NCI-H2107 treated with DMSO at 0.1 percent for 48 hours (cell line): ENCODE measurements around the gene CYP1B1.
"Not testable (repeated sequence)": the region's sequence is repeated elsewhere in the genome, so short reads cannot be mapped to it uniquely, and the experiment has no call there.

Experiments
- DNase-seq: peaks from one replicate; lab custom pipeline; 2025; ENCODE audit not compliant: unreplicated experiment; lab: John Stamatoyannopoulos, UW

Gene CYP1B1

DNA sequence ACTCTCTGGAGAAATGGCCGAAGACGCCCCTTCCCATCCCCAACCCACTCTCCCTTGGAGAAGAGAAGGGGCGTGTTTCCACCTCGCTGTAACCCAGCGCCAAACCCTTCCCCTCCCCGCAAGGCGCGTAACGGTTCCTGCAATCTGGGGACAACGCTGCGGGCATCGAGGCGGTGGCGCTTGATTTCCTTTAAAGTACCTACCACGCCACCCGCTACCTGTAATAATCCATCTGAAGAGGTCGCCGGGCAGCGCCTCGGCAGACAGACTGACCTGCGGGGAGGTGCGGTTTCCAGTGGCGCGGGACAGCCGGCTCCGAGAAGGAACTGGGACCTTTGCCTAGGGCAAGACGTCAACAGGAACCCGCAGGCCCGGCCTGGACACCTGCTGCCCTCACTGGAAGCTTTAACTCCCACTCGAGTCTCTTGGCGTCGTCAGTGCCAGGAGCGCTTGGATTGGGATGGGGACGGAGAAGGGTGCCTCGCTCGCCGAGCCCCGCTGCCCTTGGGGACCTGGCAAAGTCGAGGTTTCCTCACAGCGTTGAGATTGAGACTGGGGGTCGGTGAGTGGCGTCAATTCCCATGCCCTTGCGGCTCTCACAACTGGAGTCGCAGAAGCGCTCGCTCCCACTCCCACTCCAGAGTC, at the start of gene CYP1B1:
TSS of gene CYP1B1 (minus strand) at position 645 of the 645 bp plus-strand sequence. CDS start 763 bp downstream, outside the sequence.
- DNase-seq, result no peak

DNA sequence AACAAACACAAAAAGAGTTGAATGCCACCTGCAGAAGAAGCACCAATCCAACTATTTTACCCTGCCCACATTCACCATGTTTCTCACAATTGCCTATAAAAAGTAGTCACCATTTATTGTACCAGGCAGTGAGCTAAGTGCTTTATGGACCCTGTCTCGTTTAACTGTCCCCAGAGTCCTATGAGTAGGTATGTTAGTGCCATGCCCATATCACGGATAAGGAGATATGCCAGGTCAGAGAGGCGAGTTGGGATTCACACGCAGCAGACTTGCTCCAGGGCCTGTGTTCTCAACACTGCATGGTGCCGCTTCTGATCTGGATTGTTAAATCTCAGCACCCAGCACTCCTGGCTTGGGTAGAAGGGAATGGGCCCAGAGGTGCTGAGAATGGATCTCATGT, 49.1 kb upstream of the CYP1B1 start:
- DNase-seq, result no peak

DNA sequence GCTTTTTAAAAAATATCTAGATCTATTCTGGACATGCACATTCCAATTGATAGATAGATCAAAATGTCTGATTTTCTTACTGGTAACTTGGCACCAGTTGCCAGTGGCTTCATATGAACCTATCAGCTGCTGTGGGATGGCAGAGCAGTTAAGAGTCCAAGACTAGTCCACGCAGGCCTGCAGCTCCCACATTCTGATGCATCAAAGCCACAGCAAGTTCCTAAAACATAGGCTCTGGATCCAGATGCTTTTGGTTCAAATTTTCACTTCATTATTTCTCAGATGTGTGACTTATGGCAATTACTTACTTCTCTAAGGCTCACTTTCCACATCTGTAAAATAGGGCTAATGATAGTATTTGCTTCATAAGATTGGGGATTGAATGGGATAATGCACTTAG, 48.0 kb upstream of the CYP1B1 start:
- no peak for DNase-seq

DNA sequence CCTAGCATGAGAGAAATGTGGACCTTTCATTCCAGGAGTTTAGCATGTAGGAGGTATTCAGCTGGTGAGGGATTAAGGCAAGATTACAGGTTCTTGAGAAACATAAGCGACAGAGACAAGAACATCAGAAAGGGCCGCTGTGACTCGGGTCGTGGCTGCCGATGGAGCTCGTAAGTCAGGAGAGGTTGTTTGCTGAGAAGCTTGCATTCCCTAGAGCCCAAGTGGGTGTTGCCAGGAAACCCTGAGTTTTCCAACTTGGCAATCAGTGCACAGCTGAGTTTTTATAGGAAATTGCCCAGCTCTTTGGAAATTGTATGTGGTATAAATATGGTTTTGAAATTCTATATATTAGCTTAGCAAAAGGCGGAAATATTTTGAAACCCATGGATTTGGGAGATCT, 46.4 kb upstream of the CYP1B1 start:
- no peak for DNase-seq

DNA sequence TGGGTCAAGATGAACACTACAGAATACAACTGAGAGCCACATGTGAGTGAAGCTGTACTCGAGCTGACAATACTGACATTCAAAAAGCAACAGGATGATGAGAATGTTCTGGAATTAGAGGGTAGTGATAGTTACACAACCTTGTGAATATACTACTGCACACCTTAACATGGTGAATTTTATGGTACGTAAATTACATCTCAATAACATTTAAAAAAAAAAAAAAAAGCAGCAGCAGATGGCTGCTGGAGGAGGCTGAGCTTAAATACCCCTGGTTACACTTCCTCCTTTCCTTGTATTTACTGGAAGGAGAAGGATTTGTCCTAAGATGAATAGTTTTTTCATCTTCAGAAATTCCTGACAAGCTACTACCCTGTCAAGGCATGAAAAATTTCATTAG, 45.5 kb upstream of the CYP1B1 start:
- DNase-seq, result no peak

DNA sequence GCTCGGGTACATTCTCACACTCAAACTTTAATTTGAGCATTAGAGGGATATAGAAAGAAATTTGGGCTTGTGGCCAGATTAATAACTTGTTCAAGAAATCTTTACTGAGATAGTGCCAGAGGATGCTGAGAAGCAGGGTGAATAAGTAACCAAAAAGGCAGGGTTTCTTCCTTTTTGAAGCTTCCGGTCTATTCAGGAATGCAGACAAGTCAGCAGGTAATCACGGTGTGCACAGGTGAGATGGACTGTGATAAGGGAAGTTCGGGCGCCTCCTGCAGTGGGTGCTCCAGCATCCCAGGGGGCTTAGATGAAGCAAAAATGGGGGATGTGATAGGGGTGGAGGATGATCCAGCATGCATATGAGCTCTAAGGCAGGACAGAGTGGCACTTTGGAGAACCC, 44.9 kb upstream of the CYP1B1 start:
- DNase-seq, result no peak

DNA sequence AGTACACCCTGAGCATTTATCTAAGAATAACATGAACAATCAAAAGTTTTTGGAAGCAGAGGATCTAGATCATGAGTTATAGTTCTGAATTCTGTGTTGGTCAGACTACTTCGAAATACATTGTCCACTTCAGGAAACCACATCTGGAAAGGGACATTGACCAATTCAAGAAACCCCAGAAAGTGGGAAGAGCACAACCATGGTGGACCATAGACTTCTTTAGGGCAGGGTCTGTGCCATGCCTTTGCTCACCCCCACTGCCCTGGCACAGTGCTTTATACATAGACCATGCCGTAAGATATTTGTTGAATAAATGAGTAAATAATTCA, 44.3 kb upstream of the CYP1B1 start:
- DNase-seq, result no peak

DNA sequence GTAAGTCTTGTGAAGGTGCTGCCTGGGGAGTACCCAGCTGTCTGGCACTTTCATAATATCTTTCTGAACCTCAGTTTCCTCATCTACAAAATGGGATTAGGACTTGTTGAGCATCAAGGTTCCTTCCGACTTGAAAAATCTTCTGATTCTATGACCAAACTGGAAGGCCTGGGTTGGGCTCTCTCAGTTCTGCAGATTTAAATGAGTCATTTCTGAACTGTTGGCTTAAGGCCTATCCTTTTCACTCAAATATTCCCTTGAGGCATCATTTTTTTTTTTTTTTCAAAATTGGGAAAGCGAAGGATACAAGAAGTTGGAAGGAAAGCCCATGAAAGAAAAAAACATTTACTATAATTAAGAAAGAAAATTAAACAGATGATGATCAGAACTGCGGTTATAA, 40.8 kb upstream of the CYP1B1 start:
- no peak for DNase-seq

DNA sequence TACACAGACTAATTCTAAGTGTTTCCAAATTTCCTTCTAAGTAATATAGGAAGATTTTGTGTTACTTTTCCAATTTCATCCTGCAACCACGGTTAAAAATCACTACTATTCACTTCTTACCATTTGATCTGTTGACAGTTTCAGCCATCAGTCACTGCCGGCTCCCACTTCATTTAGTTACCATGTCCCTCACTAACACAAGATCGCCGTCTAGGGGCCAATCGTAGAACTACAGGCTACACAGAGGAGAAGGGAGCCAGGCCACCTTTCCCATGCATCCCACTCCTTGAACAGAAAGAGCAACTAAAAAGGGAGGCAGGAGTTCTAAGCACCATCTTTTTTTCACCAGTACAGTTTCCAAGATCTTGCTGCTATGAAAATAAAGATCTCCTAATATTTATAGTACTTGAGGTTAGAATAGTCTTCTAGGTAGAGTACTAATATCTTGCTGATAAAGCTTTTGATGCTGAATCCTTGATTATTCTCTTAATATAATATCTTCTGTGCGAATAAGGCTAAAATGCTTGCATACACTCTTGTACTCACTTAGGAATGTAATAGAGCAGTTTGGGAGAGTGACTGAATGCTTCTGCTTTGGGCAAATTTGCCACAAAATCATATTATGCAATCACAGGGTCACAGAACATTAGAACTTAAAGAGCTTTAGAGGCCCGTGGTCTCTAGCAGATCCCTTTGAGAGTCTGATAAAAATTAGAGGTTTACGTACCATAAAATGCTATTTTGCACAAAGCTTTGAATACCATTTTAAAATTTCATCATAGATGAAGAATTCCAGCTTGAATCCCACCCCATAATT, 39.5 kb upstream of the CYP1B1 start:
- peak; percentile 7 for DNase-seq

DNA sequence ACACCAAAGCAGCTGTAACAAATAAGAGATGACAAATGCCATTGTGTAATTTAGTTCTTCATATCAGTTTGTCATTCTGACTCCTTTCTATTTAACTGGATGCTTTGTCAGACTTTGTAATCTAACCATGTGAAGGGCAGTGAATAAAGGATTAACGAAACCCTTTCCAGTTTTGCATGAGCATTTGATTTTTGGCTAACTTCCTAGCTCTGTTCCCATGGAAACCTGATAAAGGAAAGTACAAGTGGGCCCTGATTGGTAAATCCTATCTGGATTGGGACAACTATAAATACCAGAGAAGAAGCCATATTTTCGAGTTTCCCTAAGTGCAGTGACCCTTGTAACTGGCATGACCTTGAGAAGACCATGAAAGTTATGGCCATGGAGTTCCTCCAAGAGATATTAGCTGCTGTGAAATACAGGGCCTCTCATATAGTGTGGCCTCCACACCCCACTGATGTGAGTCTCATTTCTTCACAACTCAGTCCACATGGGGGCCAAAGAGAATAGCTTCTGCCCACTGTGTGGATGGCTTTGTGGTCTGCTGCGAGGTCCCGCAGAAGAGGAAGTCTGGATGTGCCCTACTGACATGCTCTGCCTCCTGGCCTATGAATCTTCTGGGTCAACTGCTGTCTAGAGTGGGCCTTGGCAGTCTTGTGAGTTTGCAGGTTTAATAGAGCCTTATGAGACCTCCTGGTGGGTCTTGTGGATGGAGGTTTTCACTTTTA, 38.2 kb upstream of the CYP1B1 start:
- no peak for DNase-seq

DNA sequence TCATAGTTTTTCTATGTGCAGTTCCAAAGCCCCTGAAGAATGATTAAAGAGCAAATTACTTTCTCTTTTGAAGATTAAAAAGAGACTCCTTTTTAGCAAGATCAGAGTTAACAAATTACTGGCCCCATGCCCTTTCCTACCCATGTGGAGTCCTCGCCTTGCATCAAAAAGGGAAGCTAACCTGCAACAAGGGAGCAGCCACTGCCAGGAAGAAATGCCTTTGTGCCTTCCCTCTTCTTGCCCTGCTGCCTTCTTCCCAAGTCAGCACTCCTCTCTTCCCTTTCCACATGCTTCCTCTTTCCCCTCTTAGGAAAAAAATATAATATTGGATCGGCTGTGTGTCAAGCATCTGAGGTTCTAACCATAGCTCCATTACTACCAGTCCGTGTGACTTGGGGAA, 37.1 kb upstream of the CYP1B1 start:
- no peak for DNase-seq

DNA sequence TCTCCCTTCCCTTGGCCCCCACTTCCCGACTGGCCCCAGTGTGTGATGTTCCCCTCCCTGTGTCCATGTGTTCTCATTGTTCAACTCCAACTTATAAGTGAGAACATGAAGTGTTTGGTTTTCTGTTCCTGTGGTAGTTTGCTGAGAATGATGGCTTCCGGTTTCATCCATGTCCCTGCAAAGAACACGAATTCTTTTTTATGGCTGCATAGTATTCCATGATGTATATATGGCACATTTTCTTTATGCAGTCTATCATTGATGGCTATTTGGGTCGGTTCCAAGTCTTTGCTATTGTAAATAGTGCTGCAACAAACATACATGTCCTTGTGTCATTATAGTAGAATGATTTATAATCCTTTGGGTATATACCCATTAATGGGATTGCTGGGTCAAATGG, 35.4 kb upstream of the CYP1B1 start:
- DNase-seq, result not testable (repeated sequence)

DNA sequence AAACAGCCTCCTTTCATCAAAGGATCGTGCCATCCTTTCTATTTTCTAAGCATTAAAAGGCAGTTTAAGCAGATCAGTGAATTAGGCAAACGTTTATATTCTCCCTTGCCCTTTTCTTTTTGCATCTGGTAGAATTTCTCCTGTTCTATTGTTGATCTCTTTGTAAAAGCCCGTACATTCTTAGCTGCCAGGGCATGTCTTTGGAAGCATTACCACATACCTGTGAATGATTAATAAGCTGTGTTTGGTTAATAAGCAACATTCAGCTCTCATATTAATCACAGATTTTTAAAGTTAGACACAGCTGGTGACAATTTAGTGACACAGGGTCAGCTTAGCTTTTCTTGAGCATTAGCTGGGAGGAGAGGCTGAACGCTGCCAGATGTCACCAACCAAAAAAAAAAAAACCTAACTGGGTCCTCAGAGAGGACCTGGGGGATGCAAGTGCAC, 33.8 kb upstream of the CYP1B1 start:
- no peak for DNase-seq

DNA sequence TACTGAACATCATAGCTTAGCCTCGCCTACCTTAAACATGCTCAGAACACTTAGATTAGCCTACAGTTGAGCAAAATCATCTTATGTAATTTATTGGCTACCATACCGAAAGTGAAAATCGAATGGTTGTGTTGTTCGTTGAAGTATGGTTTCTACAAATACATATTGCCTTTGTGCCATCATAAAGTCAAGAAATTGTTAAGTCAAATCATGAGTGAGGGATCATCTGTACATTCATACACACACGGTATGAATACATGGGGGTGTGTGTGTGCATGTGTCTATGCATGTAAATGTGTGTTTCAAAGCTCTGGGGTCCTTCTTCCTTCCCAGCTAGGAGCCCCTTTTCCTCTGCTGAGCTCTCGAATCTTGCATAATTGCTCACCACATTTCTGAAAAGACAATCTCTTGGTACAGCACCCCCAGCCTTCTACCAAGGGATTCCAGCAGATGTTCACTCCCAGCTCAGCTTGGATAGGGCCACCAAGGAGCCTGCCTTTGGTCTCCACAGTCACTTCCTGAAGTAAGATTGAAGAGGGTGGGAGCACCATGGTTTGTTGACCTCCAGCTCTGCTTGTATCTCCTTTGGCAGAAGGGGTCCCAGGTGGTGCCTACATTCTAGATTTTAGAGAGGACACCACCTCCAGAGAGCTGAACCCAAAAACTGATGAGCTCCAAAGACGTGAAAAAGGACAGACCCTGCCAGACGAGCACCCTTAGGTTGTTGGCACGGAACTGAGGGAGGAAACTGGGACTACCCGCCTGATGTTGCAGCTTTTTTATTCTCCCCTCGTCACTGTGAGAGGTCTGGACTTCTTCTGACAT, 33.2 kb upstream of the CYP1B1 start:
- DNase-seq, result no peak

DNA sequence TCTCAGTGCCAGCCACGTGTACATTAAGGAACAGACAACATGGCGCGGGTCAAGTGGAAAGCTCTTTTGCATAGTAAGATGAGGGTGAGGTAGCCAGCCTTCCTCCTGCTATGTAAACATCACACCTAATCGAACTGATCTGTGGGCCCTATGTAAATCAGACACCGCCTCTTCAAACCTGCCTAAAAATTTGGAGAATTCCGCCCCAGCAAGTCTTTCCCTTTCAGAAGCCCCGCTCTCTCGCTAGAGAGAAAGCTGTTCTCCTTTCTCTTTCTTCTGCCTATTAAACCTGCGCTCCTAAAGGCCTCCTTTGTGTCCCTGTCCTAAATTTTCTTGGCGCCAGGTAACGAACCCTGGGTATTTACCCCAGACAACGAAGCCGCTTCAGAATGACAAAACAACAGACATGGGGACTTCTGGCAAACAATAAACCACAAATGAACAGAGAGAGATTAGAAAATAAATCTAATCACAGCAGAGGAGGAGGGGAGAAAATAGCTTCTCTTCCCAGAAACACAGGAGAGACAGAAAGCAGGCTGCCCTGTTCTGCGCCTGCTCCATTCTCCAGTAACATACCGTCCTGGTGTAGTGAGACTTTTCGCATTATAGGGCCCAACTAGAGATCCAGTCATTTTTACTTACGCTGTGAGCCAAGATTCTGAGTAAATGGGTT, 31.9 kb upstream of the CYP1B1 start:
- DNase-seq, result no peak

DNA sequence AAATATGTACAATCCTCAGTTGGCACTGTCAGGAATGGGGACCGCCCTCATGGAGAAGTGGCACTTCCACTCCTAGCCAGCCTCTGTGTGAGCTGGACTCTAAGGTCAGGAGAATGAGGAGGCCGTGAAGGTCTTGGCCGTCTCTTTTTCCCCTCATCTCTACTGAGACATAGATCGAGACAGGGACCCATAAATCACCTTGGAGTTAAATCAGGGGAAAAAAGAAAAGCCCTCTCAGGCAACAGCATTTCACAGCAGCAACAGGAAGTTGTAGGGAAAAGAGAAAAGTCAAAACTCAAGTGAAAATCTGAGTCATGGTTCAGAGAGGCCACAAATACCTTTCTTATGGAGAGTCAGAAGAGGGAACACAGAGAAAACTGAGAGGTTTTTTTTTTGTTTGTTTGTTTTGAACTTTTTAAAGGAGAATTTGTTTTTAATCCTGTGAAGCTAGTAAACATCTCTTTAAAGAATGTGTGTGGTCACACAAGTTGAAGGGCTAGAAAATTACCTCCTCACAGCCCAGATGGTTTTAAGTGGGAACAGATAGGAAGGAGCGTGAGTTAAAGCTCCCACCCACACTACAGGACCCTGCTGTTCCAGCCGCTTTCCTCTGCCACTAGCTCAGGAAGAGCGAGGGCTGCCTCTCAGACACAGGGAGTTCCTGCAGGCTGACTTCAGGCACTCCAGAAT, 30.6 kb upstream of the CYP1B1 start:
- DNase-seq, result no peak

DNA sequence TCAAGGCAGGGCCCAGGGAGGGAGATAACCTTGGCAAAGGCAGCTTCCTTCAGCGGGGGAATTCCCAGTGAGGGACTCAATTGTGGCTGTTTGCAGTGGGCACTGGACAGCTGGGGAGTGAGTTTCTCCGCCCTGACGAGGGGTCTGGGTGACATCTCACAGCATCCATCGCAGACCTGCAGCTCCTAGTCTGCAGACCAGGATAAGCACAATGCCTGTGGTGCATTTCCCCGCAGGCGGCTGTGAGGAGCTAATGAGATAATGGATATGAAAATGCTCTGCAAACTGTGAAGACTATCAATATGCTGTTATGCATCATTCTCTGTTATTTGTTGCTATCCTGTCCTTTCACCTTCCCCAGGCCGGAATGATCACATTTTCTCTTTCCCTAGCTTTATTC, 30.0 kb upstream of the CYP1B1 start:
- DNase-seq, result no peak

DNA sequence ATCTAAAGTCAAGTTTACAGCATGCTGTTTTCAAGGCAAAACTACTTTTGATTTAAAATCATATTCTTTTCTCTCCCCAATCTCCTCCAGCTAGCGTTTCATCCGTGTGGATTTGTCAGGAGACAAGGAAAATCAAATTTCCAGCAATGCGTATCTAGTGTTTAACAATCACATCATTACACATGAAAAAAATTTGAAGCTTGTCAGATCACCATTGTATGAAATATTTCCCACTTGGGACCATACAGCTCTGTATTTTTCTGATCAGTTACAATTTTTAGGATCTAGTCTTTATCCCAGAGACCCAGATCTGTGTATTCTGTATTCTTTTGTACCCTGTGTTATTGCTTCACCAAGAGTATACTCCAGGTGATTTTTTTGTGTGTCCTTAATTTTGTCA, 28.6 kb upstream of the CYP1B1 start:
- DNase-seq, result no peak

DNA sequence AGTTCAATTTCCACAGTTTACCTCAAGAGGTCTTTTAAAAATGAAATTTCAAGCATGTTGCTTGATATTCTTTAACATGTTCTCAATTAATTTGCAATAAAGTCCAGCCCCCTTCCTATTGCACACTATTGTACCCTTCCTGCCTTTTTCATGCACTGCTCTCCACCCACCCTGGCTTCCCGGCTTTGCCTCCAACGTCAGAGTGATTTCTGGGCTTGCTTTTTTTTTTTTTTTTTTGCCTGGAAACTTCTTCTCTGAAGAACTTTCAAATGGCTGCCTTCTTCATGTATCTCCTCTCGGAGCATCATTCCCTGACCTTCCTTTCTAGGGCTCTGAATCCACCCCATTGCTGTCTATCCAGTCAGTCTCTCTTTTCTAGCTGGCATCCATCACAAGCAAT, 24.4 kb upstream of the CYP1B1 start:
- no peak for DNase-seq
